GM19099 (cell line): ENCODE results near the gene CARD19.

Experiments
- POLR2A ChIP-seq: IDR thresholded peaks from 3 replicates; pipeline ENCODE4 v1.6.1; 2011; ENCODE audit warnings: low read depth; ENCODE audit not compliant: insufficient read length; ENCODE audit errors: extremely low read depth

Gene CARD19

DNA sequence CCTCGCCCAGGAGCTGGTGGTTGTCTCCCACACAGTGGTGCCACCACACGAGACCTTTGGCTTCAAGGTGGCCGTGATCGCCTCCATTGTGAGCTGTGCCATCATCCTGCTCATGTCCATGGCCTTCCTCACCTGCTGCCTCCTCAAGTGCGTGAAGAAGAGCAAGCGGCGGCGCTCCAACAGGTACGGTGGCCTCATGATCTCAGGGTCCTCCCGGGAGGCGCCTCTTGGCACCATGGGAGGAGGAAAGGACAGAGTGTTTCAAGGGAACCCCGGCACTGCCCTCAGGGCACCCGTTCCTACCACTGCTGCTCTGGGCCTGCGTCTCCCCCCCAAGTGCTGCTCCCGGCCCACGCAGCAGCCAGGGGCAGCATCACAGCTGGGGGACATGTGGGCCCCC, 18.2 kb upstream of the CARD19 start:
- no peak for TF ChIP-seq POLR2A

DNA sequence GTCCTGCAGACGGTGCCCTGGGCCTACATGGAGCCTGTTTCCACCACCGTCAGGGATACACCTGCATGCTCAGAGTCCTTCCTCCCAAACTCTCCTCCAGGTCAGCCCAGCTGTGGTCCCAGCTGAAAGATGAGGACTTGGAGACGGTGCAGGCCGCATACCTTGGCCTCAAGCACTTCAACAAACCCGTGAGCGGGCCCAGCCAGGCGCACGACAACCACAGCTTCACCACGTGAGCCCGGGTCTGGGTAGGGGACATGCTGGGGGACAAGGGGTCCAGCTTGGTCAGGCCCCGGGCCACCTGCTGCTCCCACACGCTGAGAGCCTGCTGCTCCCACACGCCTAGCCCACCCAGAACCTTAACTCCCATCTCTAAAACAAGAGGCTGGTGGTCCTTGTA, 16.6 kb upstream of the CARD19 start:
- TF ChIP-seq POLR2A: no peak

DNA sequence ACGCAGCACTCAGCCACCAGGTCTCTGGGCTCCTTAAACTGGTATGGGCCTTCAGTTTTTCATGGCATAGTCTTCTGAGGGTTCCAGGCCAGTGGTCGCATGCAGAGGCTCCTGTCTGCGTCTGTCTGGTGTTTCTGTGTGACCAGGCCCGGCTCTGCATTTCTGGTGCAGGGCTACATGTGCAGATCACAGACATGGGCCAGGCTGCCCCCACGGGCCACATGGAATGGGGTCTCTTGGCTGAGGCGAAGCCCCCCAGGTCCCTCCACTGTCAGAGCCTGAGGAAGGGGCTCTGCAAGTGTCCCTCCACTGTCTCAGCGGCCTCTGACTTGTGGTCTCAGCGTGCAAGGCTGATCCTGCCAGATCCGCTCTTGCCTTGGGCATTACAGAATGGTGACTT, 15.6 kb upstream of the CARD19 start:
- TF ChIP-seq POLR2A: no peak

GRCh38 chr9:93081081-93081529, 14.9 kb upstream of the CARD19 start:
- no peak for TF ChIP-seq POLR2A

- TF ChIP-seq POLR2A: no peak
Measured at GRCh38 chr9:93081931-93082330, 14.1 kb upstream of the CARD19 start.

GRCh38 chr9:93082841-93083411, 13.1 kb upstream of the CARD19 start:
- no peak for TF ChIP-seq POLR2A

DNA sequence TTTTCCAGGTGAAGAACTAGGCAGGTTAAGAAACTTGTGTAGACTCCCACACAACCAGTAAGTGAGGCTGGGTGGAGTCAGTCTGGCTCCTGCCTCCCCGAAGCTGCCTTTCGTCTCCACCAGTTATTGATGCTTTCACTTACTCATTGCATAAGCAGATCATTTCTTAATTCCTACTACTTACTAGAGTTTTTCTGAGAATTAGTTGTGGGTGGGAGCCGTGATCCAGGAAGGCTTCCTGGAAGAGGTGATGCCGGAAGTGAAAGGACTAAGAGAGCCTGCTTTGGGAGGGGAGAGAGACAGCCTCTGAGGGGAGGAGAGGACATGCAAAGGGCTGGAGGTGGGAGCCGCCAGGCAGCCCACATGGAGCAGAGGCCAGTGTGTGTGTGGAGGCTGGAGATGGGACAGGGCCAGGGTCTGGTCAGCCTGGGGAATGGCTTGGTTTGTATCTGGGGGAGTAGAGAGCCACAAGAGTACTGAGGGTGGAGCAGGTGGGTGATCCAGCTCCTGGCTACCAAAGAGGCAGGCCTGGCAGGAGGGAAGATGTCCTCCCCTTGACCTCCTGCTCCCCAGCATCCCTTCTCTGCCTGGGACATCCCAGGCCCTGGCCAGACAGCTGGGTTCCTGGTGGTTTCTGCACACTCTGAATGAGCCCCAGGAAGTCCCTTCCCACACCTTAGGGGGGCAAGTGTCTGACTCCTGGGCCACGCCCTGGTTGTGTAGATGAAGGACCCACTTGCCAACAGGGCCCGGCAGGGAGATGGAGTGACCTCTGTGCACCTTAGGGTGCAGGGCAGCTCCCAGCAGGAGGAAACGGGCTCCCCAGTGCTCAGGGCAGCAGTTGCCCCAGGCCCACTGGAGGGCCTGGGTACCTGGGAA, 12.2 kb upstream of the CARD19 start:
- no peak for TF ChIP-seq POLR2A

- no peak for TF ChIP-seq POLR2A
Measured at GRCh38 chr9:93084471-93084881, 11.5 kb upstream of the CARD19 start.

DNA sequence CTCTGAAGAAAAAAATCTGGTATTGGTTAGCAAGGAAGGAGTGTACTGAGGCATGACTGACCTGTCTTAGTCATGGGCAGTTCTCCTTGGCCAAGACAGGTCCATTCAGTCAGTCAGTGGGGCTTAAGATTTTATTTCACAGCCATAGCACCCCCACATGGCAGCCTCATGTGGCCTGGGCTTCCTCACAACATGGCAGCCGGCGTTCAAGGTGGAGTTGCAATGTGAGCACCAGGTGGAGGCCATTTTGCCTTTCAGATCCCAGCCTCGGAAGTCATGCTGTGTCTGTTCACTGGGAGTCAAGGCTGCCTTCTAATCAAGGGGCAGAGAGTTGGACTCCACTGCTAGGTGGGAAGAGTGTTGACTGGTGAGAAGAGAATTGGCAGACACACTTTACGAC, 10.3 kb upstream of the CARD19 start:
- TF ChIP-seq POLR2A: no peak

- TF ChIP-seq POLR2A: no peak
Measured at GRCh38 chr9:93086447-93087224, 9.4 kb upstream of the CARD19 start.

DNA sequence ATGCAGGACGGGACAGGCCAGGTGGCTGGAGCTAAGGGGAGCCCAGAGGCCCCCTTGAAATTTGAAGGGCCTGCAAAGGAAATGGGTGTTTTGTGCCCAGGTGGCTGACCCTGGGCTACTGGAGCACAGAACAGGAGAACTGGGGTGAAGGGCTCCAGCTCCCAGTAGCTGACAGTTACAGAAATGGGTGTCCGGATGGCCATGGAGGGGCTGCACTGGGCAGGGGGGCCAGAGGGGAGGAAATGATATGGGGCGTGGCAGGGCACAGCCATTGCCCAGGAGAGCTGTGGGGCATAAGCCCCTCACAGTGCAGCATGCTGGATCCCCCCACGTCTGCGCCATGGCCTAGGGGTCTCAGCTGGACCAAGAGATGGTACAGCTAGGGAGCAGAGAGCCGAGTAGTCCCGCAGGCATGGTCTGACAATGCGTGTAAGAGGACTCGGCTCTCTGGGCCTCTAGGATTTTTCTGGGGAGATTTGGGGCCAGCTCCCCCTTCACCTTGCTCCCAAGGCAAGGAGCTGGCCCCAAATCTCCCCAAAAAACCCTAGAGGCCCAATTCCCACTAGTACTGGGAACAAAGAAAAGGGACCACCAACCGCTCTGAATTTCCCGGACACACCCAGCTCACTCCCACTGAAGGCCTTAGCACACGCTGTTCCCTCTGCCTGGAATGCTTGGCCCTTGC, 7.9 kb upstream of the CARD19 start:
- no peak for TF ChIP-seq POLR2A

GRCh38 chr9:93088656-93089015, 7.4 kb upstream of the CARD19 start:
- no peak for TF ChIP-seq POLR2A

DNA sequence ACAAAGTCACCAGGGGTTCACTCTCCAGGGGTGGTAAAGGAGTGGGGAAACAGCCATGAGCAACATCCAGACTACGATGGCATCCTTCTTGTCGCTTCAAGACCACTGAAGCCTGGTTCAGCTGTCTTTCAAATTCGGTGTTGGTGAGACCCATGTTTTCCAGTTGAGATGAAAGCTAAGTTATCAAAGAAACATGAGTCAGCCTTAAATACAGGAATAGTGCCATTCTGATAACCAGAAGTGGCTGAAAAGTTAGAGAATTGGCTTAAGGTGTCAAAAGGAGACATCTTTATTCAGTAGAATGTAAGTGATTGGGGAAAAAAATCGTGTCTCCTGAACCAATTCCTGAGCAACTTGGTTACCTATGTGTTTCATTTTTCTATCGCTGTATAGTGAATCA, 7.0 kb upstream of the CARD19 start:
- TF ChIP-seq POLR2A: no peak

DNA sequence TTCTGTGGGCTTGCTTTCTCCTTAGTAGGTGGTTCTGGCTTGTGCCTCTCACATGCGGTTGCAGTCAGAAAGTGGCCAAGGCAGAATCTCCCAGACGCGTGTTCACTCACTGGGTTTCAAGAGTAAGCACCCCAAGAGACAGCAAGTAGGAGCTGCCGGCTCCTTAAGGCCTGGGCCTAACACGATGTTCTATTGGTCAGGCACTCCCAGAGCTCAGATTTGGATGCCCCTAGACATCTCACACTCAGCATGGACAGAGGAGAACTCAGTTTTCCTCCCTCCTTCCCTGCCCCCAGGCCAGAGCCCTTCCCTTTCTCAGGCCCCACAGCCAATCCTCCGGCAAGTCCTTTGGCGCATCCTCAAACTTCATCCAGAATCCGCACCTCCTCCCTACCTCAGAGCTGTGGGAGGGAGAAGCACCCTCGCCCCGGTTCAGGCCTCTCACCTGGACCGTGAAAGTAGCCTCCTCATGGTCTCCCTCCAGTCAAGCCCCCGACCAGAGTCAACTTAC, 6.5 kb upstream of the CARD19 start:
- TF ChIP-seq POLR2A: no peak

GRCh38 chr9:93090091-93090655, 5.8 kb upstream of the CARD19 start:
- TF ChIP-seq POLR2A: no peak
